Kidney (tissue), 22 donors: Measurements from ENCODE around the gene NAV1. TPM values are rescaled to one million over a fixed set of nuclear protein-coding genes. Genes with fewer than 3 reads are reported as not detected.

Source experiments
- DNase-seq, 5 donors: peaks; one replicate each; pipeline ENCODE4 v3.0.0-alpha.2; 2013 to 2020
- FAIRE-seq: peaks from 2 replicates; lab custom pipeline; 2012; peaks lifted over from hg19 to GRCh38; lab: Jason Lieb, UNC
- H3K27ac ChIP-seq, 2 donors: one replicate each; pipeline ENCODE4 v1.7.0; 2013; ENCODE audit warnings: low read depth in 2 of 2, low read length in 2 of 2, inconsistent platforms in 1 of 2
- H3K27me3 ChIP-seq: one replicate; pipeline ENCODE4 v1.7.1; 2013; ENCODE audit warnings: low read length, inconsistent platforms; ENCODE audit not compliant: control insufficient read depth, insufficient read depth
- H3K36me3 ChIP-seq, 3 donors: one replicate each; pipeline versions ENCODE4 v1.7.0 to v1.7.1; 2013; ENCODE audit warnings: low read length in 3 of 3, control low read depth in 1 of 3, inconsistent platforms in 1 of 3; ENCODE audit not compliant: insufficient read depth in 3 of 3, control insufficient read depth in 2 of 3
- H3K4me1 ChIP-seq, 3 donors: one replicate each; pipeline versions ENCODE4 v1.7.0 to v1.7.1; 2013; ENCODE audit warnings: low read length in 3 of 3, inconsistent platforms in 1 of 3, low read depth in 1 of 3; ENCODE audit not compliant: control insufficient read depth in 2 of 3, insufficient read depth in 2 of 3
- H3K4me3 ChIP-seq, 3 donors: one replicate each; pipeline versions ENCODE4 v1.7.0 to v1.8.1; 2013; ENCODE audit warnings: low read length in 3 of 3, control low read depth in 1 of 3, inconsistent platforms in 1 of 3
- H3K9ac ChIP-seq, 3 donors: one replicate each; pipeline versions ENCODE4 v1.7.0 to v1.7.1; 2013; ENCODE audit warnings: low read length in 3 of 3, control low read depth in 1 of 3, inconsistent platforms in 1 of 3
- H3K9me3 ChIP-seq, 3 donors: one replicate each; pipeline versions ENCODE4 v1.7.0 to v1.7.1; 2013; ENCODE audit warnings: low read length in 3 of 3, control low read depth in 1 of 3, inconsistent platforms in 1 of 3; ENCODE audit not compliant: control insufficient read depth in 2 of 3, insufficient read depth in 1 of 3
- CTCF ChIP-seq: IDR thresholded peaks from 3 replicates; pipeline ENCODE4 v1.5.1; 2012; ENCODE audit warnings: mild to moderate bottlenecking, moderate library complexity, borderline replicate concordance; ENCODE audit not compliant: insufficient read depth; ENCODE audit errors: extremely low read depth
- intact Hi-C: fragments of 100-400 bp; cut with DNase I; formaldehyde crosslinking; loops from one replicate; pipeline ENCODE4 v1.11.1; 2022
- long read RNA-seq, 10 donors: library from polyadenylated mRNA in 1 of 10; unstranded in 1 of 10; transcript quantifications; one replicate each; pipeline ENCODE4 v2.0.0 and lab custom pipeline, GENCODE V29; 2021 to 2026
- polyA plus RNA-seq: library from polyadenylated mRNA; stranded (reverse); fragments of 350-450 nt; fragmentation: Illumina TruSeq; extraction: RNeasy Lipid Tissue Mini Kit (QIAGEN cat#74804); gene quantifications from one replicate; pipeline ENCODE4 v1.2.3, GENCODE V29; 2014; ENCODE audit warnings: low read depth, low replicate concordance; ENCODE audit not compliant: insufficient read depth
- total RNA-seq: library from RNA; stranded (reverse); fragmentation: NEBNext Ultra II Directional; extraction: Animal tissue kit (Norgen Biotek cat#: 25700); gene quantifications from one replicate; pipeline ENCODE4 v1.2.1, GENCODE V29; 2021
- donor health status: control.
- donor health status: control.
- donor health status: control.
- donor health status: control.
- donor health status: control.
- donor health status: DM: yes; HTN: yes; CAD: no.
- donor health status: Normal renal cell carcinoma (clear cell type).

NAV1 gene, protein sequence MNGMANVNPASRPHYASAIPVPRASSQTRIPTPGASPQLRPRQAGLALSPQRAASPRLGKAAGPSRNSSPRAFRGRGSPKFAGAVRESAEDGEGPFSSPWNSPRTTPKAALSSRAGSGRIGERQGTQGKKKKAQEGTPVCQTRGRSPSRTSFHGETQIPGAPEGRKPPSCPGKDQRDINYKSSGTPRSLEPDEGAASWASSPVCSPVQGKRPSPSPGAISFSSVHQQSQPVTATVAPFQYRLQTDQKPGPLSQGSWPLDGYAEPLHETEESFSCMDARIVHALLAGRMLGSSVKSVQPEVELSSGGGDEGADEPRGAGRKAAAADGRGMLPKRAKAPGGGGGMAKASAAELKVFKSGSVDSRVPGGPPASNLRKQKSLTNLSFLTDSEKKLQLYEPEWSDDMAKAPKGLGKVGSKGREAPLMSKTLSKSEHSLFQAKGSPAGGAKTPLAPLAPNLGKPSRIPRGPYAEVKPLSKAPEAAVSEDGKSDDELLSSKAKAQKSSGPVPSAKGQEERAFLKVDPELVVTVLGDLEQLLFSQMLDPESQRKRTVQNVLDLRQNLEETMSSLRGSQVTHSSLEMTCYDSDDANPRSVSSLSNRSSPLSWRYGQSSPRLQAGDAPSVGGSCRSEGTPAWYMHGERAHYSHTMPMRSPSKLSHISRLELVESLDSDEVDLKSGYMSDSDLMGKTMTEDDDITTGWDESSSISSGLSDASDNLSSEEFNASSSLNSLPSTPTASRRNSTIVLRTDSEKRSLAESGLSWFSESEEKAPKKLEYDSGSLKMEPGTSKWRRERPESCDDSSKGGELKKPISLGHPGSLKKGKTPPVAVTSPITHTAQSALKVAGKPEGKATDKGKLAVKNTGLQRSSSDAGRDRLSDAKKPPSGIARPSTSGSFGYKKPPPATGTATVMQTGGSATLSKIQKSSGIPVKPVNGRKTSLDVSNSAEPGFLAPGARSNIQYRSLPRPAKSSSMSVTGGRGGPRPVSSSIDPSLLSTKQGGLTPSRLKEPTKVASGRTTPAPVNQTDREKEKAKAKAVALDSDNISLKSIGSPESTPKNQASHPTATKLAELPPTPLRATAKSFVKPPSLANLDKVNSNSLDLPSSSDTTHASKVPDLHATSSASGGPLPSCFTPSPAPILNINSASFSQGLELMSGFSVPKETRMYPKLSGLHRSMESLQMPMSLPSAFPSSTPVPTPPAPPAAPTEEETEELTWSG (N-terminal part only)
- total RNA-seq (23.0 TPM), polyA plus RNA-seq (1.7 TPM)
- long read RNA-seq, donor 1, partial matches to known transcripts = 0 of 1 reads
- long read RNA-seq, donor 1, other reads (novel, unspliced or antisense) = 0 of 1 reads
- long read RNA-seq, donor 2 = 0 reads
- long read RNA-seq, donor 3 = 0 reads
- long read RNA-seq, donor 4, partial matches to known transcripts = 0 of 1 reads
- long read RNA-seq, donor 4, other reads (novel, unspliced or antisense) = 0 of 1 reads
- long read RNA-seq, donor 5 = 0 reads
- long read RNA-seq, donor 6, partial matches to known transcripts = 0 of 1 reads
- long read RNA-seq, donor 6, other reads (novel, unspliced or antisense) = 0 of 1 reads
- long read RNA-seq, donor 7, partial matches to known transcripts = 1 of 4 reads
- long read RNA-seq, donor 7, other reads (novel, unspliced or antisense) = 3 of 4 reads
- long read RNA-seq, donor 8 = 0 reads
- long read RNA-seq, donor 9 = 0 reads
- long read RNA-seq, donor 10, partial matches to known transcripts = 8 of 8 reads
- long read RNA-seq, donor 10, other reads (novel, unspliced or antisense) = 0 of 8 reads

GRCh38 chr1:201538612-201539551 lies at the start of gene NAV1:
Gene NAV1 (plus strand): TSS chr1:201539127. CDS start chr1:201622885, 83,758 bp downstream.
- Histone ChIP-seq H3K9ac (peak within 1 kb of the TSS; percentile 29 to 55 (median 51)), H3K36me3 (no peaks in the 10 kb centered on the region), H3K9me3 (no peaks in the 10 kb centered on the region), H3K27me3 (no peaks in the 10 kb centered on the region), H3K27ac (peak within 1 kb of the TSS; percentile 60 to 66), H3K4me3 (peak within 1 kb of the TSS; percentile 47 to 74 (median 66)), H3K4me1 (peaks cover 0 to 8% (median 0%) of the 10 kb centered on the region in 3 donors)
- no peak for TF ChIP-seq CTCF
- FAIRE-seq (no peak), DNase-seq (peak; percentile 80 to 89 (median 86))
- intact Hi-C loops = no loop called here

- Histone ChIP-seq H3K27me3 (no peaks in the 10 kb centered on the region), H3K9ac (no peak overlapping the region), H3K27ac (peak overlapping the region in 1 of 2 donors; percentile 32), H3K4me1 (peaks cover 0 to 35% (median 30%) of the 10 kb centered on the region in 3 donors), H3K36me3 (peaks cover 0 to 38% (median 15%) of the 10 kb centered on the region in 3 donors), H3K4me3 (no peak overlapping the region), H3K9me3 (no peaks in the 10 kb centered on the region)
- intact Hi-C loops = no loop called here
- FAIRE-seq (no peak), DNase-seq (no peak)
- no peak for TF ChIP-seq CTCF
Observed at GRCh38 chr1:201489643-201490261, 49.2 kb upstream of the NAV1 start.
